GM18508 (cell line): ENCODE results near the gene CMTR1.

Source experiments
- ATAC-seq: cut with Tn5 transposase; IDR thresholded peaks from one replicate; pipeline ENCODE4 v1.9.1; 2021; ENCODE audit warnings: moderate number of reproducible peaks; ENCODE audit not compliant: insufficient read depth, unreplicated experiment

Gene CMTR1

GRCh38 chr6:37507690-37508421 lies 74.8 kb downstream of the CMTR1 start:
- no peak for ATAC-seq

- no peak for ATAC-seq
Measured at GRCh38 chr6:37511201-37511600, 78.2 kb downstream of the CMTR1 start.

- ATAC-seq = no peak
Measured at GRCh38 chr6:37511910-37512399, 78.9 kb downstream of the CMTR1 start.

- no peak for ATAC-seq
Measured at GRCh38 chr6:37512400-37513011, 79.5 kb downstream of the CMTR1 start.

- ATAC-seq = no peak
Measured at GRCh38 chr6:37513155-37513554, 80.1 kb downstream of the CMTR1 start.

GRCh38 chr6:37513576-37513975 lies 80.6 kb downstream of the CMTR1 start:
- no peak for ATAC-seq

GRCh38 chr6:37514321-37514771 lies 81.3 kb downstream of the CMTR1 start:
- ATAC-seq = no peak

GRCh38 chr6:37514837-37515236 lies 81.8 kb downstream of the CMTR1 start:
- ATAC-seq = no peak

GRCh38 chr6:37515712-37516075 lies 82.7 kb downstream of the CMTR1 start:
- ATAC-seq = no peak

- peak; percentile 71 for ATAC-seq
Measured at GRCh38 chr6:37516076-37516919, 83.3 kb downstream of the CMTR1 start.

GRCh38 chr6:37516920-37517405 lies 83.9 kb downstream of the CMTR1 start:
- no peak for ATAC-seq

- no peak for ATAC-seq
Measured at GRCh38 chr6:37517411-37517812, 84.4 kb downstream of the CMTR1 start.

GRCh38 chr6:37518116-37518515 lies 85.1 kb downstream of the CMTR1 start:
- ATAC-seq = no peak

- no peak for ATAC-seq
Measured at GRCh38 chr6:37519461-37519860, 86.4 kb downstream of the CMTR1 start.

- ATAC-seq = no peak
Measured at GRCh38 chr6:37520926-37521325, 87.9 kb downstream of the CMTR1 start.

GRCh38 chr6:37521674-37522073 lies 88.7 kb downstream of the CMTR1 start:
- no peak for ATAC-seq

GRCh38 chr6:37522836-37523235 lies 89.8 kb downstream of the CMTR1 start:
- no peak for ATAC-seq

GRCh38 chr6:37523412-37523811 lies 90.4 kb downstream of the CMTR1 start:
- ATAC-seq = no peak

- ATAC-seq = no peak
Measured at GRCh38 chr6:37524025-37524969, 91.3 kb downstream of the CMTR1 start.

GRCh38 chr6:37524970-37525318 lies 91.9 kb downstream of the CMTR1 start:
- ATAC-seq = no peak
